Skeletal muscle satellite cell (primary cell): ENCODE results near the gene HRNR. TPM values are rescaled to one million over a fixed set of nuclear protein-coding genes. Genes with fewer than 3 reads are reported as not detected.
"Not testable (repeated sequence)": the region's sequence is repeated elsewhere in the genome, so short reads cannot be mapped to it uniquely, and the experiment has no call there.

Experiments
- H3K27me3 ChIP-seq: 2 replicates; pipeline ENCODE4 v1.7.0; 2013; ENCODE audit warnings: low read length; ENCODE audit not compliant: control insufficient read depth, insufficient read depth
- H3K36me3 ChIP-seq: 2 replicates; pipeline ENCODE4 v1.7.0; 2013; ENCODE audit warnings: mild to moderate bottlenecking, control low read depth, low read length; ENCODE audit not compliant: insufficient read depth
- H3K4me1 ChIP-seq: 2 replicates; pipeline ENCODE4 v1.7.0; 2013; ENCODE audit warnings: low read length; ENCODE audit not compliant: control insufficient read depth, insufficient read depth
- H3K4me2 ChIP-seq: 2 replicates; pipeline ENCODE4 v1.7.0; 2013; ENCODE audit warnings: mild to moderate bottlenecking, low read length
- H3K4me3 ChIP-seq: 2 replicates; pipeline ENCODE4 v1.7.0; 2013; ENCODE audit warnings: low read length
- H3K9ac ChIP-seq: 2 replicates; pipeline ENCODE4 v1.7.0; 2013; ENCODE audit warnings: mild to moderate bottlenecking, low read depth, low read length, moderate library complexity
- H3K9me3 ChIP-seq: replicated peaks from 2 replicates; pipeline ENCODE4 v1.7.0; 2013; ENCODE audit warnings: mild to moderate bottlenecking, control low read depth, low read length
- total RNA-seq: library from RNA; depleted of rRNA; stranded (reverse); fragments of >200 nt; gene quantifications from 2 replicates; pipeline ENCODE4 v1.2.3, GENCODE V29; 2012; rRNA removed

The HRNR gene
- total RNA-seq = under 0.01 TPM in 1 of 2 replicates, not detected in the other

DNA sequence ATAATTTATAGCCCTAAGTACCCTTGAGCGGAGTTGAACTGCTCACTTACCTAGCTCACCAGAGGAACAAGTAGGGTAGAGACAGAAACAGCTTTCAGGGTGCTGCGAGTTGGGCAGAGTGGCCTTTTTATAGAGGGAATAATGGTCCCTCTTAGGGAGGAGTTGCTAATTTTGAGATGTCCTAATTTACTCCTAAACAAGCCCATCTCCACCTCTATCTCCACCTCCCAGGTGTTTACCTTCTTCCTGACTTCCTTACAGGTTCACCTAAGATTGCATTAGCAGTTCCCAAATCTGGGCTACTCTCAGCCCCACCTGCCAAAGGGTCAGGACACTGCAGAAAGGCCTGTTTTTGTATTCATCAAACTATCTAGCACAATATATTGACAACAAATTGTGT is at the start of gene HRNR:
Gene HRNR (minus strand): TSS at position 101 of the 400 bp plus-strand sequence. CDS start 940 bp downstream, outside the sequence.
- Histone ChIP-seq H3K27me3 (no peaks in the 10 kb centered on the region), H3K9ac (no peak within 1 kb of the TSS), H3K36me3 (no peaks in the 10 kb centered on the region), H3K4me3 (no peak within 1 kb of the TSS), H3K4me1 (no peaks in the 10 kb centered on the region), H3K4me2 (no peak within 1 kb of the TSS), H3K9me3 (peaks cover 6% of the 10 kb centered on the region)

GRCh38 chr1:152256394-152256793 is 32.4 kb upstream of the HRNR start:
- H3K9me3 ChIP-seq, H3K9ac ChIP-seq, H3K36me3 ChIP-seq, H3K4me3 ChIP-seq, H3K4me1 ChIP-seq, H3K27me3 ChIP-seq, H3K4me2 ChIP-seq: not testable (repeated sequence)

- H3K4me2 ChIP-seq = no peak overlapping the region
- H3K27me3 ChIP-seq = no peaks in the 10 kb centered on the region
- no peaks in the 10 kb centered on the region for H3K4me1 ChIP-seq
- no peak overlapping the region for H3K9ac ChIP-seq
- no peak overlapping the region for H3K4me3 ChIP-seq
- H3K9me3 ChIP-seq = no peaks in the 10 kb centered on the region
- no peaks in the 10 kb centered on the region for H3K36me3 ChIP-seq
These were observed 28.2 kb upstream of the HRNR start for GRCh38 chr1:152252157-152252556.

- no peak overlapping the region for H3K4me2 ChIP-seq
These were observed 27.4 kb upstream of the HRNR start for GRCh38 chr1:152251391-152251790.

DNA sequence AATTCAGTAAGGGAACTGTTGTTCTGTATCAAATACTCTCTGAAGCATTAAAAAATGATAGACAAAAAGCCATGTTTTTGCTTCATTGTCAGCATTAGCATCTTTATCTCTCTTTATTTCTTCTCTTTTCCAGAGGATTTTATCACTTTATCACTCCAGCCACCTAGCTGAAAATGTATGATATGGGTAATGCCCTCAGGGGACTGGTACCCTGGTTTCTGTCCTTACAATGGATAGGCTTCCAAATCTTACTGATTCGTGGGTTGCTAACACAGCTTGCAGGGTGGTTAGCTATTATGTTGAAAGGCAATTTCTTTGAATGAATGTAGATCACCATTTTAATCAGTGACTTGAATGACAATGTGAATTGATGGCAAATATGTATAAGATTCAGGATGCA is 23.3 kb upstream of the HRNR start:
- Histone ChIP-seq H3K9ac (no peak overlapping the region), H3K9me3 (no peaks in the 10 kb centered on the region), H3K4me1 (no peaks in the 10 kb centered on the region), H3K36me3 (no peaks in the 10 kb centered on the region), H3K4me2 (no peak overlapping the region), H3K27me3 (no peaks in the 10 kb centered on the region), H3K4me3 (no peak overlapping the region)

More at GRCh38 chr1:152251391-152251790, 27.4 kb upstream of the HRNR start:
- no peaks in the 10 kb centered on the region for H3K9me3 ChIP-seq
- H3K27me3 ChIP-seq = no peaks in the 10 kb centered on the region
- no peak overlapping the region for H3K4me3 ChIP-seq
- H3K9ac ChIP-seq = no peak overlapping the region
- no peaks in the 10 kb centered on the region for H3K4me1 ChIP-seq
- no peaks in the 10 kb centered on the region for H3K36me3 ChIP-seq

- no peaks in the 10 kb centered on the region for H3K4me1 ChIP-seq
- H3K4me3 ChIP-seq = no peak overlapping the region
- H3K27me3 ChIP-seq = no peaks in the 10 kb centered on the region
- no peak overlapping the region for H3K9ac ChIP-seq
- no peak overlapping the region for H3K4me2 ChIP-seq
- no peaks in the 10 kb centered on the region for H3K36me3 ChIP-seq
- H3K9me3 ChIP-seq = no peaks in the 10 kb centered on the region
These were observed 20.7 kb upstream of the HRNR start for GRCh38 chr1:152244576-152245273.

DNA sequence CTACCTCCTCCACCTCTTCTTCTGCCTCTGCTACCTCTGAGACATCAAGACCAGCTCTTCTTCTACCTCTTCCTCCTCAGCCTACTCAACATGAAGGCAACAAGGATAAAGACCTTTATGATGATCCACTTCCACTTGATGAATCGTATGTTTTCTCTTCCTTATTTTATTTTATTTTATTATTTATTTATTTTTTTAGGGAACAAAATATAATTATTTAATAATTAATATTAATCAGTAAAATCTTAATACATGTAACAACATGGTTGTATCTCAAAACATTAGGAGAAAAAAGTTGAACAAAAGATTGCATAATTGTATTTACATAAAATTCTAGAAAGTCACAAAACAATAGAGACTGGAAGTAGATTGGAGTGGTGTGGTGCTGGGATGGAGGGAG is 13.1 kb upstream of the HRNR start:
- Histone ChIP-seq H3K27me3 (no peaks in the 10 kb centered on the region), H3K4me3 (no peak overlapping the region), H3K4me2 (no peak overlapping the region), H3K9ac (no peak overlapping the region), H3K36me3 (no peaks in the 10 kb centered on the region), H3K4me1 (no peaks in the 10 kb centered on the region), H3K9me3 (no peaks in the 10 kb centered on the region)

DNA sequence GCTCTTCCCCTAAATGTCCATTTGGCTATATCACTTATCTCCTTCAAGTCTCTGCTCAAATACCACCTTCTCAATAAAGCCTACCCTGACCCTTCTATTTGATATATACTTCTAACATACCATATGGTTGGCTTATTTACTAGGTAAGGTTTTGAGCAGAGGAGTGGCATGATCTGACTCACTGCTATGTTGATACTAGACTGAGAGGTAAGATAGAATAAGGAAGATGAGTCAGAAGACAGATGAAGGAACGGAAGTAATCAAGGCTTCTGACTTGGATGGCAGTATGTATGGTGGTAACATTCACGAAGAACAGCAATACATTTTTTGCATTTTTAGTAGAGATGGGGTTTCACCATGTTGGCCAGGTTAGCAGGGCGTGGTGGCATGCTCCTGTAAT is 4.8 kb upstream of the HRNR start:
- Histone ChIP-seq H3K4me1 (no peaks in the 10 kb centered on the region), H3K4me2 (no peak overlapping the region), H3K9ac (no peak overlapping the region), H3K9me3 (no peaks in the 10 kb centered on the region), H3K36me3 (no peaks in the 10 kb centered on the region), H3K4me3 (no peak overlapping the region), H3K27me3 (peaks cover 4% of the 10 kb centered on the region)

GRCh38 chr1:152227310-152227928 is 3.4 kb upstream of the HRNR start:
- H3K4me2 ChIP-seq = no peak overlapping the region
- H3K4me3 ChIP-seq = no peak overlapping the region
- H3K9ac ChIP-seq = no peak overlapping the region
- H3K4me1 ChIP-seq = no peaks in the 10 kb centered on the region
- H3K27me3 ChIP-seq = peaks cover 4% of the 10 kb centered on the region
- no peaks in the 10 kb centered on the region for H3K36me3 ChIP-seq
- no peaks in the 10 kb centered on the region for H3K9me3 ChIP-seq

DNA sequence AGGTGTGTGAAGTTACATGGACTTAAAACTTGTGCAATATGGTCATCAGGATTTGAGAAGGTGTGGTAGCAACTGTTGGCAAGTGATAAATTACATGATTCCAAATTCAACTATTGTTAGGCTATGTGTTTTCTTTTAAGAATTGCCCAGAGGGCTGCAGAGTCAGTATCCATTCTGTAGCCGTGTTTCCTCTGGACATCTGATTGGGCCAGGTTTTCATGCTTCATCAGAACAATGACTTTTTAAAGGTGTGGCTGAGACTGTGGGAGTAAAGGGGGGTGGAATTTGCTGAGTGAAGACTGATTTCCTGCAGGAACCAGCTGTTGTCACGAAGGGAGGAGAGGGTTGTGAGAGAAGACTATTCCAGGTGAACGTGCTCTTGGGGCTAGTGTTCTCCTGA is 1.7 kb upstream of the HRNR start:
- Histone ChIP-seq H3K4me2 (no peak overlapping the region), H3K9me3 (no peaks in the 10 kb centered on the region), H3K4me3 (no peak overlapping the region), H3K27me3 (no peaks in the 10 kb centered on the region), H3K4me1 (no peaks in the 10 kb centered on the region), H3K9ac (no peak overlapping the region), H3K36me3 (no peaks in the 10 kb centered on the region)

GRCh38 chr1:152220166-152221163 is 3.5 kb downstream of the HRNR start:
- H3K27me3 ChIP-seq = no peaks in the 10 kb centered on the region
- peaks cover 13% of the 10 kb centered on the region for H3K9me3 ChIP-seq
- H3K9ac ChIP-seq = no peak overlapping the region
- H3K4me2 ChIP-seq = no peak overlapping the region
- H3K4me1 ChIP-seq = no peaks in the 10 kb centered on the region
- no peak overlapping the region for H3K4me3 ChIP-seq
- H3K36me3 ChIP-seq = no peaks in the 10 kb centered on the region
